IPS-18c (cell line): ENCODE data around the gene AGAP6.
"Not testable (repeated sequence)": the region's sequence is repeated elsewhere in the genome, so short reads cannot be mapped to it uniquely, and the experiment has no call there.

ENCODE experiments used
- H3K4me3 ChIP-seq: 2 replicates; pipeline ENCODE4 v1.7.0; 2013; ENCODE audit warnings: low read depth, mild to moderate bottlenecking, low read length, moderate library complexity; ENCODE audit not compliant: insufficient read depth
- H3K9me3 ChIP-seq: one replicate; pipeline ENCODE4 v1.6.1; 2013; ENCODE audit warnings: mild to moderate bottlenecking, low read length, moderate library complexity; ENCODE audit not compliant: control insufficient read depth, insufficient read depth

AGAP6 gene

GRCh38 chr10:50019279-50019678 is 31.1 kb downstream of the AGAP6 start:
- H3K9me3 ChIP-seq, H3K4me3 ChIP-seq: not testable (repeated sequence)

DNA sequence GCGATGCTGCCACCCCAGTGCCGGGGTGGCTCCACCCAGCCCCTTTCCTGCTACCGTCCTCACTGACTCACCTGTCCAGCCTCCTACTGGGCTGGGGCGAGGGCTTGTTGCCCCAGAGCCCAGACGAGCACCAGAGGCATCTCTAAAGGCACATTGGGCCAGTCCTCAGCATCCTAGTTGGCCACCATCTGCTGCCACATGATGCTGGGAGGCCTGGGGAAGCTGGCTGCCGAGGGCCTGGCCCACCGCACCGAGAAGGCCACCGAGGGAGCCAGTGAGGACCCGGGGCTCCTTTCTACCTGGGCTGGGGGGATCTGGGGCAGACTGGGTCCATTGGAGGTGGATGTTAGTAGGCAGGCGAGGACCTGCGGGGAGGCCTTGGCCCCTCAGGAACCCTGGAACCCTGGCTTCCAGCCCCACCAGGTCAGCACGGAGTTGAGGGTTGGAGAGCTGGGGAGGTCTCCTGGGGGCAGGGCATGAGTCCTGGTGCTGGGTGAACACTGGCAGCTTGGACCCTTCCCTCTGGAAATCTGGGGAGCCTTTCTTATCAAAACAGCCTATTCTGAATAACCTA is 32.3 kb downstream of the AGAP6 start:
- not testable (repeated sequence) for H3K9me3 ChIP-seq, H3K4me3 ChIP-seq

- Histone ChIP-seq H3K9me3 (no peaks in the 10 kb centered on the region), H3K4me3 (no peak overlapping the region)
Measured at GRCh38 chr10:50021646-50022045, 33.4 kb downstream of the AGAP6 start.

- not testable (repeated sequence) for H3K4me3 ChIP-seq, H3K9me3 ChIP-seq
Measured at GRCh38 chr10:50024716-50025383, 36.6 kb downstream of the AGAP6 start.

- Histone ChIP-seq H3K4me3 (no peak overlapping the region), H3K9me3 (no peaks in the 10 kb centered on the region)
Measured at GRCh38 chr10:50025627-50026026, 37.4 kb downstream of the AGAP6 start.

GRCh38 chr10:50027195-50027594 is 39.0 kb downstream of the AGAP6 start:
- H3K4me3 ChIP-seq = no peak overlapping the region
- H3K9me3 ChIP-seq = no peaks in the 10 kb centered on the region

DNA sequence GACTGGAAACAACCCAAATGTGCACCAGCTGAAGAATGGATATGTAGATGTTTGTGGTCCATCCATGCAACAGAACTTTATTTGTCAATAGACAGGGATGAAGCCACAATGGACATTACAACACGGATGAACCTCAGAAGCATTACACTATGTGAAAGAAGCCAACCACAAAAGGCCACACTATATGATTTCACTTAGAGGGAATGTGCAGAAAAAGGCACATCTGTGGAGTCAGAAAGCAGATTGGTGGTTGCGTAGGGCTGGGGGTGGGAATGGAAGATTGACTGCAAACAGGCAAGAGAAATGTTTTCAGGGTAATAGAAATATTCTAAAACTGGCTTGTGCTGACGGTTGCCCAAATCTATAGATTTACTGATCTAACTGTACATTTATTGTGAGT is 45.3 kb downstream of the AGAP6 start:
- H3K9me3 ChIP-seq = no peaks in the 10 kb centered on the region
- no peak overlapping the region for H3K4me3 ChIP-seq

DNA sequence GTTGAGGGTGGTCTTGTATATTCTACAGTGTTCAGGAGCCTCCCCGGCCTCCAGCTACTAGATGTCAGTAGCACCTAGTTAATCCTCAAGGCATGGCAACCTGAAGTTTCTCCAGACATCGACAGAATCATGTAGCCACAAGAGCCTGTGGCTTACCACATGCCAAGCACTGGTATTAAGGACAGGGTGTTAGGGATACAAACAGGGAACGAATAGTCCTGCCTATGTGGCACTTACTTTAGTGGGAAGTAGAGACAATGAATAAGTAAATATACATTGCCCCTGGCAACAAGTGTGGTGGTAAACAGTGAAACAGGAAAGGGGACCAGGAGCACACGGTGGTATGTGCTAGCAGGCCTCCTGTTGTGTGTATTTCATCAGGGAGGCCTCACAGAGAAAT is 47.1 kb downstream of the AGAP6 start:
- not testable (repeated sequence) for H3K9me3 ChIP-seq, H3K4me3 ChIP-seq

- Histone ChIP-seq H3K4me3 (no peak overlapping the region), H3K9me3 (no peaks in the 10 kb centered on the region)
Measured at GRCh38 chr10:50044941-50045664, 56.9 kb downstream of the AGAP6 start.

DNA sequence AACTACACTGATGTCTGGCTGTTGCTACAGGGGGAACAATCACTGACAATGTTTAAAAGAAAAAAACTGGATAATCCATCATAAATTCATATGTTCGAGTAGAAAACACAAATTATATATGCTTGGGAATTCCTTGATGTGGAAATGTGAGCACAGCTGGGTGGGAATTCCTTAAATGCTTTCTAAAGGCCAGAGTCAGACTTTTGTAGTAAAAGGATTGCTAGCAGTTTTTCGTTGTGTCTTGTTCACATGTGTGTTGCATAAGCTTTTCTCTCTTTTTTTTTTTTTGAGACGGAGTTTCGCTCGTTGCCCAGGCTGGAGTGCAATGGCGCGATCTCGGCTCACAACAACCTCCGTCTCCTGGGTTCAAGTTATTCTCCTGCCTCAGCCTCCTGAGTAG is 58.3 kb downstream of the AGAP6 start:
- H3K4me3 ChIP-seq, H3K9me3 ChIP-seq: not testable (repeated sequence)

DNA sequence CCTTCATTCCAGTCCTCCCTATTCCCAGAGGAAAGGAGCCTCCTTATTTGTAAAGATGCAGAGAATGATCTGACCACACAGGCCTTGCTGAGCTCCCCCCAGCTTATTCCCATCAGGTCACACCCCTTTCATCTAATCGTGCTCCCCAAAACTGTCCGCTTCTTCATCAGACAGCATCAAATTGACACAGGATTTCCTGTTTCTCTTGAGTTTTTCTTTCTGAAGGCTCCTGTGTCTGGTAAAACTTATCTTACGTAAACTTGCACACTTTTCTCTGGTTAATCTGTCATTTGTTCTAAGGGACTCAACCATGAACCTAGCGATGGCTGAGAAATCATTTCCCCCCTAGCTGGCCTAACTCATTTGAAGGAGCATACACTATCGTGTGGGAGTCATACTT is 59.4 kb downstream of the AGAP6 start:
- not testable (repeated sequence) for H3K4me3 ChIP-seq, H3K9me3 ChIP-seq

DNA sequence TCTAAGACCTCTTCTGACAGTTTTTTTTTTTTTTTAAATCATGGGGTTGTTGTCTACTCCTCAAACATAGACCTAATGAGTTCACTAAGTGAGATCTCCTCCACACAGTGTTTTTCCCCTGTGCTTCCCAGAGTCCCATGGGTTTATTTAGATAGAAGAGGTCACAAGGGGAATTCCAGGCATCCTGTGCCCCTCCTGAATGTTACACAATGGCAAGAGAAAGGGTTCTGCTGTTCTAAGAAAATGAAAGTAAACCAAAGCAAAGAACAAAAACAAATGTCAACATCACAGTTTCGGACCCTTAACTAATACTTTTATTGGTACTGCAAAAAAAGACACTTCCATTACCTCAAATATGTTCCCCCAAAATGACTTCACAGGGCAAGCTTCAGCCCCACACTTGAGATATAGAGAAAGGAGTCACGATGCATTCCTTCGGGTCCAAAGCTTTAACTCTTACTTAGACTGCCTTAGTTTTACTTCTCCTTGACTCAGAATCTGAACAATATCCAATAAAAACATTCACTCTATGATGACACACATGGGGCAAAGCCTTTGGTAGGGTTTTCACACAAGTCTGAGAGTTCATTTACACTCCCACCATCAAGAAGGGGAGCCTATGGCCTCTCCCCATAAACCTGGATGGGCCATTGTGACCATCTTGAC is 63.9 kb downstream of the AGAP6 start:
- H3K4me3 ChIP-seq, H3K9me3 ChIP-seq: not testable (repeated sequence)

DNA sequence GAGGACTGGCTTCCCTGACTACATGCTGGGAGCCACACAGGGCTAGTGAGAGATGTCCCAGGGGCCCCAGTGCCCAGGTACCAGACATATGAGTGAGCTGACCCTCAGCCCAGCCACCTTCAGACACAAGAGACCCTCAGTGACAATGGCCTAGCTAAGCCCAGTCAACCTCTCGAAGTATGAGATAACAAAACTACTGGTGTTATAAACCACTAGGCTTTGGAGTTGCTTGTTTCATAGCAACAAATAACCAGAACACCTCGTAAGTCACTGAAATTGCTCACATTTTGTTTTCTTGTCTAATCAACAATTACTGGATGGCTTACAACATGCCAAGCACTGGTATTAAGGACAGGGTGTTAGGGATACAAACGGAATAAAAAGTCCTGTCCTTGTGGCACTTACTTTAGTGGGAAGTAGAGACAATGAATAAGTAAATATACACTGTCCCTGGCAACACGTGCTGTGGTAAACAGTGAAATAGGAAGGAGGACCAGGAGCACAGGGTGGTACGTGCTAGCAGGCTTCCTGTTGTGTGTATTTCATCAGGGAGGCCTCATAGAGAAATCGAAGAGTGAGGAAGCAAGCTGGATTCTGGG is 64.7 kb downstream of the AGAP6 start:
- not testable (repeated sequence) for H3K9me3 ChIP-seq, H3K4me3 ChIP-seq

DNA sequence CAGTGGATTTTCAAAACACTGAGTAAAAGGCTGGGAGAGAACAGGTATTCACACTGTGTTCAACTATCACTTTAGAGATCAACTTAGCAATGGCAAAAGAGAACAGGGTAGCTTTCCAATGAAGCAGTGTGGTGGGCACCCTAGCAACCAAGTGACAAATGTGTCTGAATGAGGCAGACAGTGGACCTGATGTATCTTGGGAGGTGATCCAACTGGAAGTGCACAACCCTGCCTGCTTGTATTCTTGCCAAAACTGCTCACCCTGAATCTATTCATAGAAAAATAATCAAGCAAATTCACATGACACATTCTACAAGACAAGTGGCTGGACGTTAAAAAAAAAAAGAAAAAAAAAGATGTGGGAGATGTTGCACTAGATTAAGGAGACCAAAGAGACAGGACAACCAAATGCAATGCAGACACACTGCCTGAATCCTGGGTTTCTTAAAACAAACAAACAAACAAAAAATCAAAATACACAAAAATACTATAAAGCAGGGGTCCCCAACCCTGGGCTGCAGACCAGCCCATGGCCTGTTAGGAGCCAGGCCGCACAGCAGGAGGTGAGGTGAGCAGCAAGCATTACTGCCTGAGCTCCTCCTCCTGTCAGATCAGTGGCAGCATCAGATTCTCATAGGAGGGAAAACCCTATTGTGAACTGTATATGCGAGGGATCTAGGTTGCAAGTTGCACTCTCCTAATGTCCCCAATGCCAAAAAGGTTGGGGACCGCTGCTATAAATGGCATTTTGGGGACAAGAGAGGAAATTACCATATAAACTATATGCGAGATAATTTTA is 67.5 kb downstream of the AGAP6 start:
- not testable (repeated sequence) for H3K4me3 ChIP-seq

DNA sequence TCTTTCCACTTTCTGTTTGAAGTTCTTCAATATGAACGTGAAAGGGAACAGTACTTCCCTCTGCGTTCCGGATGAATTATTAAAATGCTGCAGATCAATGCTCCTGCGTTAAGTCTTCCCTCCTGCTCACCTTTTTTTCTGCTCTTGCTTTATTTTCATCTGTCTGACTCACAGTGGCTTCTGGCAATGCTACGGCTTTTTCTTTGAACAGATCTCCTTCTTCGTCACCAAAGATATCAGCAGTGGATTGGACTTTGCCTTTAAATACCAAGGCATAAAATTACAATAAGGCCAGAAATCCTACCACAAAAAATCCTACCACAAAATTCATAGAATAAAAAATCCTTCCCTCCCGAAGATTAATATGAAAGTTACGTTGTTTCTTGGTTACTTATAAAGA is 68.4 kb downstream of the AGAP6 start:
- not testable (repeated sequence) for H3K4me3 ChIP-seq, H3K9me3 ChIP-seq

More for the DNA sequence above, 67.5 kb downstream of the AGAP6 start:
- not testable (repeated sequence) for H3K9me3 ChIP-seq

GRCh38 chr10:50058727-50059126 is 70.5 kb downstream of the AGAP6 start:
- H3K9me3 ChIP-seq, H3K4me3 ChIP-seq: not testable (repeated sequence)

DNA sequence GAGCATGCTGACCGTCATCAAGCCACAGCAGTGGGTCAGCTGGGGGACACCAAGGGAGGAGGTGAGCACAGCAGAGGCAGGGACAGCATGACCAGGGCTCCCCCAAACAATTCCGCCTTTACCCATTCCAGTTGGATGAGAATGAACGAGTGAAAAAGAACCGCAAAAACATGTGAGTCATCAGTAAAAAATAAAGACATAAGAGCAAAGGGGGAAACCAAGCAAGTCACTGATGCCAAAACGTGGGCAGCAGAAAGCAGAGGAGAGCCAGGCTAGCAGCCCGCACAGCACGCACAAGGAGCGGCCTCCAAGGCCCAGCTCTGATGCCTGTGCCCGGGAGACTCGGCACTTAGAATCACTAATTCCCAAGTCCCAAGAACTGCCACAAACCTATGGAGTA is 71.7 kb downstream of the AGAP6 start:
- not testable (repeated sequence) for H3K9me3 ChIP-seq, H3K4me3 ChIP-seq
